ENCODE data around the gene DCANP1. TPM values are rescaled to one million over a fixed set of nuclear protein-coding genes. Genes with fewer than 3 reads are reported as not detected.

Gene DCANP1
- total and polyA plus RNA-seq, 10 of the 15 experiments (the other 5 are each of a cell fraction or from before 2014, with no cell fraction given): 0.01 TPM; not detected in 9

DNA sequence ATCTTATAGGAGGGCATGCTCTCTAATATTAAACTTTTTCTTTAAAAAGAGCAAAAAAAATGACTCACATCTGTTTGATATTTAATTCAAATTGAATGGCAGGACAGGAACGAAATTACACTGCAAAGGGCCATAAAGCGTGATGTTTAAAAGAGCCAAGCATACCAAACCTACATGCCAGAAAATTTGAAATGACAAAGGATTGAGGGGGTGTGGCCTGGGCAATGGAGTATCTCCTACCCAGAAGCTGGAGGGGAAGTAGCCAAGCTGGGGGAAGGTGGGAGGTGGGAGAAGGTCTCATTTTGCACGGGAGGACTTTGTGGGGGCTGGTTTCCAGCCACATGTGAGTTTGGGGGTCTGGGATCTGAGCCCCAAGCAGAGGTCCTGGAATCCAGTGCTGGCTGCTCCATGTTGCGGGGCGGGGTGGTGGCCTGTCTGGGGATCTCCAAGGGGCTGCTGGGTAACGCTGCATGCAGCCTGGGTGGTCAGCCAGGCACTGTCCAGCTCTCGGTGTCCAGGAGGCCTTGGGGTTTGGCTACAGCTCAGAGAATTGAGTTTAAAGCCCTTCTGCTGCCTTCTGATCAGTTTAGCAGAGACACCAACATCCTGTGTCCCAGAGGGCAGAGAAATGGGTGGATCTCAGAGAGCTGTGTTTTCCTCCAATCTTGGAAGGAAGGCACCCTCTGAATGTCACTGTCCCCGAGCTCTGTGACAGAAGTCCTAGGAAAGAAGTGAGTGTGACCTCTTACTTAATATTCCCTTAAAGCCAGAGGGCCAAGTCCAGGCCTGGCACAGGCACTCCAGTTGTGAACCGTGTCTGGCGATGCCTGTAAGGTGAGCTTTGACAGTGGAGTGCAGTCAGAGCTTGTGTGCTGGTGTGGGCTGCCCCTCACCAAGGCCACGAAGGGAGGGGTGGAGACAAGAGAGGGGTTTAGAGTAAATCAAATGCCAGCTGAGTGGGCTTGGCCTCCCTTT lies 7.6 kb downstream of the DCANP1 start:
- H3K9ac ChIP-seq (ENCODE audit: control insufficient read depth, insufficient read depth, low read length): no peak overlapping the region
- in situ Hi-C loops (cut with MboI) (no loop called here), intact Hi-C loops (cut with micrococcal nuclease; ENCODE audit: unreplicated experiment) (no loop called here)
- FAIRE-seq (no peak), DNase-seq (ENCODE audit: low read depth, low spot score) (no peak), ATAC-seq (no peak)
- SMC1A ChIA-PET (ENCODE audit: uncharacterized antibody, unreplicated experiment): interaction anchor here (0.5 to 3.6 kb wide), 3 partner anchors 10 to 98 kb away, joined by 3 to 14 read pairs (median 4); no protein-coding TSS in a partner anchor
- 34% methylated on average over 11 of the region's 11 CpGs for WGBS (ENCODE audit: insufficient coverage, insufficient replicate concordance, low lambda C conversion rate, missing lambda C conversion rate)
- RAD21 ChIA-PET (ENCODE audit: unreplicated experiment): interaction anchor here (0.6 kb wide), 1 partner anchor 1026 kb away, joined by 3 read pairs; no protein-coding TSS in a partner anchor
- H3K4me1 ChIP-seq (ENCODE audit: control insufficient read depth, insufficient read depth, low read length): peaks cover 19% of the 10 kb centered on the region
- no peaks in the 10 kb centered on the region for H4K20me1 ChIP-seq (ENCODE audit: control insufficient read depth, insufficient read depth)
- CTCF ChIA-PET: interaction anchor here (1.0 to 5.7 kb wide), 5 partner anchors 14 to 24 kb away, joined by 3 to 48 read pairs (median 5); no protein-coding TSS in a partner anchor
- POLR2A ChIA-PET: interaction anchor here (1.1 kb wide), 1 partner anchor 100 kb away, joined by 3 read pairs; no protein-coding TSS in a partner anchor
- no peak overlapping the region for H3K4me3 ChIP-seq
- H3K27me3 ChIP-seq (replicated peaks in 1 of 2; ENCODE audit: control insufficient read depth in 2 of 2, insufficient read depth in 2 of 2, low read length in 1 of 2): 0 out of 4 replicates have a peak, but pooled peaks cover 0 to 1% of the 10 kb centered on the region in 2 experiments
- no peak overlapping the region for H2AFZ ChIP-seq (ENCODE audit: control insufficient read depth, low read depth, low read length)
- H3K36me3 ChIP-seq (ENCODE audit: control insufficient read depth in 2 of 2, insufficient read depth in 2 of 2, low read length in 1 of 2): no peaks in the 10 kb centered on the region
- BruUV-seq (replicated peaks): no TSS peak
- no peak overlapping the region for H3K4me2 ChIP-seq (ENCODE audit: control insufficient read depth, insufficient read depth)
- H3K79me2 ChIP-seq (ENCODE audit: control insufficient read depth, insufficient read depth, low read length): no peaks in the 10 kb centered on the region
- H3K9me3 ChIP-seq (replicated peaks; ENCODE audit: control insufficient read depth, insufficient read depth, low read length): no peaks in the 10 kb centered on the region
- H3K27ac ChIP-seq (ENCODE audit: control insufficient read depth, insufficient read depth): no peak overlapping the region
- no peak for TF ChIP-seq KDM1A (IDR thresholded peaks at IDR 0.05; ENCODE audit: borderline replicate concordance)
- no peak for TF ChIP-seq CBFB (IDR thresholded peaks at IDR 0.05; ENCODE audit: low read depth)
- TF ChIP-seq, protein P1, sequence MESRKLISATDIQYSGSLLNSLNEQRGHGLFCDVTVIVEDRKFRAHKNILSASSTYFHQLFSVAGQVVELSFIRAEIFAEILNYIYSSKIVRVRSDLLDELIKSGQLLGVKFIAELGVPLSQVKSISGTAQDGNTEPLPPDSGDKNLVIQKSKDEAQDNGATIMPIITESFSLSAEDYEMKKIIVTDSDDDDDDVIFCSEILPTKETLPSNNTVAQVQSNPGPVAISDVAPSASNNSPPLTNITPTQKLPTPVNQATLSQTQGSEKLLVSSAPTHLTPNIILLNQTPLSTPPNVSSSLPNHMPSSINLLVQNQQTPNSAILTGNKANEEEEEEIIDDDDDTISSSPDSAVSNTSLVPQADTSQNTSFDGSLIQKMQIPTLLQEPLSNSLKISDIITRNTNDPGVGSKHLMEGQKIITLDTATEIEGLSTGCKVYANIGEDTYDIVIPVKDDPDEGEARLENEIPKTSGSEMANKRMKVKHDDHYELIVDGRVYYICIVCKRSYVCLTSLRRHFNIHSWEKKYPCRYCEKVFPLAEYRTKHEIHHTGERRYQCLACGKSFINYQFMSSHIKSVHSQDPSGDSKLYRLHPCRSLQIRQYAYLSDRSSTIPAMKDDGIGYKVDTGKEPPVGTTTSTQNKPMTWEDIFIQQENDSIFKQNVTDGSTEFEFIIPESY (IDR thresholded peaks at IDR 0.05): no peak
- TF ChIP-seq, protein P2, sequence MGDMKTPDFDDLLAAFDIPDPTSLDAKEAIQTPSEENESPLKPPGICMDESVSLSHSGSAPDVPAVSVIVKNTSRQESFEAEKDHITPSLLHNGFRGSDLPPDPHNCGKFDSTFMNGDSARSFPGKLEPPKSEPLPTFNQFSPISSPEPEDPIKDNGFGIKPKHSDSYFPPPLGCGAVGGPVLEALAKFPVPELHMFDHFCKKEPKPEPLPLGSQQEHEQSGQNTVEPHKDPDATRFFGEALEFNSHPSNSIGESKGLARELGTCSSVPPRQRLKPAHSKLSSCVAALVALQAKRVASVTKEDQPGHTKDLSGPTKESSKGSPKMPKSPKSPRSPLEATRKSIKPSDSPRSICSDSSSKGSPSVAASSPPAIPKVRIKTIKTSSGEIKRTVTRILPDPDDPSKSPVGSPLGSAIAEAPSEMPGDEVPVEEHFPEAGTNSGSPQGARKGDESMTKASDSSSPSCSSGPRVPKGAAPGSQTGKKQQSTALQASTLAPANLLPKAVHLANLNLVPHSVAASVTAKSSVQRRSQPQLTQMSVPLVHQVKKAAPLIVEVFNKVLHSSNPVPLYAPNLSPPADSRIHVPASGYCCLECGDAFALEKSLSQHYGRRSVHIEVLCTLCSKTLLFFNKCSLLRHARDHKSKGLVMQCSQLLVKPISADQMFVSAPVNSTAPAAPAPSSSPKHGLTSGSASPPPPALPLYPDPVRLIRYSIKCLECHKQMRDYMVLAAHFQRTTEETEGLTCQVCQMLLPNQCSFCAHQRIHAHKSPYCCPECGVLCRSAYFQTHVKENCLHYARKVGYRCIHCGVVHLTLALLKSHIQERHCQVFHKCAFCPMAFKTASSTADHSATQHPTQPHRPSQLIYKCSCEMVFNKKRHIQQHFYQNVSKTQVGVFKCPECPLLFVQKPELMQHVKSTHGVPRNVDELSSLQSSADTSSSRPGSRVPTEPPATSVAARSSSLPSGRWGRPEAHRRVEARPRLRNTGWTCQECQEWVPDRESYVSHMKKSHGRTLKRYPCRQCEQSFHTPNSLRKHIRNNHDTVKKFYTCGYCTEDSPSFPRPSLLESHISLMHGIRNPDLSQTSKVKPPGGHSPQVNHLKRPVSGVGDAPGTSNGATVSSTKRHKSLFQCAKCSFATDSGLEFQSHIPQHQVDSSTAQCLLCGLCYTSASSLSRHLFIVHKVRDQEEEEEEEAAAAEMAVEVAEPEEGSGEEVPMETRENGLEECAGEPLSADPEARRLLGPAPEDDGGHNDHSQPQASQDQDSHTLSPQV (IDR thresholded peaks at IDR 0.05): no peak
- no peak for TF ChIP-seq STAT3 (IDR thresholded peaks at IDR 0.05; ENCODE audit: low read depth, low read length)
- TF ChIP-seq, protein P3, sequence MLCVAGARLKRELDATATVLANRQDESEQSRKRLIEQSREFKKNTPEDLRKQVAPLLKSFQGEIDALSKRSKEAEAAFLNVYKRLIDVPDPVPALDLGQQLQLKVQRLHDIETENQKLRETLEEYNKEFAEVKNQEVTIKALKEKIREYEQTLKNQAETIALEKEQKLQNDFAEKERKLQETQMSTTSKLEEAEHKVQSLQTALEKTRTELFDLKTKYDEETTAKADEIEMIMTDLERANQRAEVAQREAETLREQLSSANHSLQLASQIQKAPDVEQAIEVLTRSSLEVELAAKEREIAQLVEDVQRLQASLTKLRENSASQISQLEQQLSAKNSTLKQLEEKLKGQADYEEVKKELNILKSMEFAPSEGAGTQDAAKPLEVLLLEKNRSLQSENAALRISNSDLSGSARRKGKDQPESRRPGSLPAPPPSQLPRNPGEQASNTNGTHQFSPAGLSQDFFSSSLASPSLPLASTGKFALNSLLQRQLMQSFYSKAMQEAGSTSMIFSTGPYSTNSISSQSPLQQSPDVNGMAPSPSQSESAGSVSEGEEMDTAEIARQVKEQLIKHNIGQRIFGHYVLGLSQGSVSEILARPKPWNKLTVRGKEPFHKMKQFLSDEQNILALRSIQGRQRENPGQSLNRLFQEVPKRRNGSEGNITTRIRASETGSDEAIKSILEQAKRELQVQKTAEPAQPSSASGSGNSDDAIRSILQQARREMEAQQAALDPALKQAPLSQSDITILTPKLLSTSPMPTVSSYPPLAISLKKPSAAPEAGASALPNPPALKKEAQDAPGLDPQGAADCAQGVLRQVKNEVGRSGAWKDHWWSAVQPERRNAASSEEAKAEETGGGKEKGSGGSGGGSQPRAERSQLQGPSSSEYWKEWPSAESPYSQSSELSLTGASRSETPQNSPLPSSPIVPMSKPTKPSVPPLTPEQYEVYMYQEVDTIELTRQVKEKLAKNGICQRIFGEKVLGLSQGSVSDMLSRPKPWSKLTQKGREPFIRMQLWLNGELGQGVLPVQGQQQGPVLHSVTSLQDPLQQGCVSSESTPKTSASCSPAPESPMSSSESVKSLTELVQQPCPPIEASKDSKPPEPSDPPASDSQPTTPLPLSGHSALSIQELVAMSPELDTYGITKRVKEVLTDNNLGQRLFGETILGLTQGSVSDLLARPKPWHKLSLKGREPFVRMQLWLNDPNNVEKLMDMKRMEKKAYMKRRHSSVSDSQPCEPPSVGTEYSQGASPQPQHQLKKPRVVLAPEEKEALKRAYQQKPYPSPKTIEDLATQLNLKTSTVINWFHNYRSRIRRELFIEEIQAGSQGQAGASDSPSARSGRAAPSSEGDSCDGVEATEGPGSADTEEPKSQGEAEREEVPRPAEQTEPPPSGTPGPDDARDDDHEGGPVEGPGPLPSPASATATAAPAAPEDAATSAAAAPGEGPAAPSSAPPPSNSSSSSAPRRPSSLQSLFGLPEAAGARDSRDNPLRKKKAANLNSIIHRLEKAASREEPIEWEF (IDR thresholded peaks at IDR 0.05; ENCODE audit: insufficient replicate concordance, low read depth, low read length): no peak
- TF ChIP-seq, protein P4, sequence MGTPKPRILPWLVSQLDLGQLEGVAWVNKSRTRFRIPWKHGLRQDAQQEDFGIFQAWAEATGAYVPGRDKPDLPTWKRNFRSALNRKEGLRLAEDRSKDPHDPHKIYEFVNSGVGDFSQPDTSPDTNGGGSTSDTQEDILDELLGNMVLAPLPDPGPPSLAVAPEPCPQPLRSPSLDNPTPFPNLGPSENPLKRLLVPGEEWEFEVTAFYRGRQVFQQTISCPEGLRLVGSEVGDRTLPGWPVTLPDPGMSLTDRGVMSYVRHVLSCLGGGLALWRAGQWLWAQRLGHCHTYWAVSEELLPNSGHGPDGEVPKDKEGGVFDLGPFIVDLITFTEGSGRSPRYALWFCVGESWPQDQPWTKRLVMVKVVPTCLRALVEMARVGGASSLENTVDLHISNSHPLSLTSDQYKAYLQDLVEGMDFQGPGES (IDR thresholded peaks at IDR 0.05): no peak
- no peak for TF ChIP-seq EGR1 (IDR thresholded peaks at IDR 0.05; ENCODE audit: borderline replicate concordance in 1 of 2, low read depth in 2 of 2, low read length in 2 of 2)

Data from GM12878 (cell line).